Measurements from ENCODE around the gene ADAM30.

Gene ADAM30

GRCh38 chr1:119895102-119895501 lies 1.2 kb downstream of the ADAM30 start:
- Histone ChIP-seq H3K4me2 (ENCODE audit: low read length) (no peak overlapping the region), H3K27me3 (ENCODE audit: low read depth, low read length) (peaks cover 41% of the 10 kb centered on the region), H4K20me1 (ENCODE audit: insufficient read depth, low read length) (no peaks in the 10 kb centered on the region), H3K9ac (ENCODE audit: low read length) (no peak overlapping the region), H3K4me3 (ENCODE audit: low read length) (no peak overlapping the region), H3K79me2 (ENCODE audit: low read length) (no peaks in the 10 kb centered on the region), H3K4me1 (ENCODE audit: low read length) (no peaks in the 10 kb centered on the region), H3K27ac (ENCODE audit: low read length) (no peak overlapping the region), H3K9me3 (ENCODE audit: insufficient read depth, low read length) (no peaks in the 10 kb centered on the region), H2AFZ (ENCODE audit: low read depth, low read length) (no peak overlapping the region), H3K36me3 (replicated peaks; ENCODE audit: low read depth, low read length) (no peaks in the 10 kb centered on the region)
- TF ChIP-seq EZH2phosphoT487 (IDR thresholded peaks at IDR 0.05; ENCODE audit: low read depth), result no peak
- TF ChIP-seq CTCF (IDR thresholded peaks at IDR 0.05; ENCODE audit: low read depth, low read length), result no peak

- TF ChIP-seq CTCF (IDR thresholded peaks at IDR 0.05; ENCODE audit: low read depth, low read length) (no peak), EZH2phosphoT487 (IDR thresholded peaks at IDR 0.05; ENCODE audit: low read depth) (no peak)
These were observed 2.3 kb downstream of the ADAM30 start for GRCh38 chr1:119893827-119894700.

GRCh38 chr1:119893238-119893791 lies 3.0 kb downstream of the ADAM30 start:
- H4K20me1 ChIP-seq (ENCODE audit: insufficient read depth, low read length), result no peaks in the 10 kb centered on the region
- TF ChIP-seq EZH2phosphoT487 (IDR thresholded peaks at IDR 0.05; ENCODE audit: low read depth), result no peak
- no peak for TF ChIP-seq CTCF (IDR thresholded peaks at IDR 0.05; ENCODE audit: low read depth, low read length)
- no peak overlapping the region for H3K4me2 ChIP-seq (ENCODE audit: low read length)
- no peaks in the 10 kb centered on the region for H3K79me2 ChIP-seq (ENCODE audit: low read length)
- peaks cover 8% of the 10 kb centered on the region for H3K9me3 ChIP-seq (ENCODE audit: insufficient read depth, low read length)
- no peaks in the 10 kb centered on the region for H3K4me1 ChIP-seq (ENCODE audit: low read length)
- peaks cover 5% of the 10 kb centered on the region for H3K36me3 ChIP-seq (replicated peaks; ENCODE audit: low read depth, low read length)
- H2AFZ ChIP-seq (ENCODE audit: low read depth, low read length), result no peak overlapping the region
- H3K27me3 ChIP-seq (ENCODE audit: low read depth, low read length), result peaks cover 42% of the 10 kb centered on the region
- H3K9ac ChIP-seq (ENCODE audit: low read length), result no peak overlapping the region
- no peak overlapping the region for H3K4me3 ChIP-seq (ENCODE audit: low read length)
- H3K27ac ChIP-seq (ENCODE audit: low read length), result no peak overlapping the region

More at GRCh38 chr1:119893827-119894700, 2.3 kb downstream of the ADAM30 start:
- Histone ChIP-seq H3K9me3 (ENCODE audit: insufficient read depth, low read length) (peaks cover under 1% of the 10 kb centered on the region), H3K36me3 (replicated peaks; ENCODE audit: low read depth, low read length) (peaks cover under 1% of the 10 kb centered on the region), H3K4me3 (ENCODE audit: low read length) (no peak overlapping the region), H4K20me1 (ENCODE audit: insufficient read depth, low read length) (no peaks in the 10 kb centered on the region), H3K9ac (ENCODE audit: low read length) (no peak overlapping the region), H3K79me2 (ENCODE audit: low read length) (no peaks in the 10 kb centered on the region), H2AFZ (ENCODE audit: low read depth, low read length) (no peak overlapping the region), H3K4me1 (ENCODE audit: low read length) (no peaks in the 10 kb centered on the region), H3K27ac (ENCODE audit: low read length) (no peak overlapping the region), H3K4me2 (ENCODE audit: low read length) (no peak overlapping the region), H3K27me3 (ENCODE audit: low read depth, low read length) (peaks cover 44% of the 10 kb centered on the region)

GRCh38 chr1:119891386-119891785 lies 4.9 kb downstream of the ADAM30 start:
- no peaks in the 10 kb centered on the region for H3K4me1 ChIP-seq (ENCODE audit: low read length)
- peaks cover 5% of the 10 kb centered on the region for H3K36me3 ChIP-seq (replicated peaks; ENCODE audit: low read depth, low read length)
- no peaks in the 10 kb centered on the region for H4K20me1 ChIP-seq (ENCODE audit: insufficient read depth, low read length)
- no peak overlapping the region for H3K9ac ChIP-seq (ENCODE audit: low read length)
- peaks cover 28% of the 10 kb centered on the region for H3K27me3 ChIP-seq (ENCODE audit: low read depth, low read length)
- H2AFZ ChIP-seq (ENCODE audit: low read depth, low read length), result no peak overlapping the region
- TF ChIP-seq CTCF (IDR thresholded peaks at IDR 0.05; ENCODE audit: low read depth, low read length) (no peak), EZH2phosphoT487 (IDR thresholded peaks at IDR 0.05; ENCODE audit: low read depth) (no peak)
- no peak overlapping the region for H3K4me3 ChIP-seq (ENCODE audit: low read length)
- H3K9me3 ChIP-seq (ENCODE audit: insufficient read depth, low read length), result peaks cover 14% of the 10 kb centered on the region
- no peak overlapping the region for H3K27ac ChIP-seq (ENCODE audit: low read length)
- H3K4me2 ChIP-seq (ENCODE audit: low read length), result no peak overlapping the region
- H3K79me2 ChIP-seq (ENCODE audit: low read length), result no peaks in the 10 kb centered on the region
